HK-2 (cell line): Measurements from ENCODE around the gene ETV6.

Experiments
- DNase-seq: peaks from one replicate; pipeline ENCODE4 v3.0.0-alpha.2; 2018; ENCODE audit not compliant: unreplicated experiment

Gene ETV6

DNA sequence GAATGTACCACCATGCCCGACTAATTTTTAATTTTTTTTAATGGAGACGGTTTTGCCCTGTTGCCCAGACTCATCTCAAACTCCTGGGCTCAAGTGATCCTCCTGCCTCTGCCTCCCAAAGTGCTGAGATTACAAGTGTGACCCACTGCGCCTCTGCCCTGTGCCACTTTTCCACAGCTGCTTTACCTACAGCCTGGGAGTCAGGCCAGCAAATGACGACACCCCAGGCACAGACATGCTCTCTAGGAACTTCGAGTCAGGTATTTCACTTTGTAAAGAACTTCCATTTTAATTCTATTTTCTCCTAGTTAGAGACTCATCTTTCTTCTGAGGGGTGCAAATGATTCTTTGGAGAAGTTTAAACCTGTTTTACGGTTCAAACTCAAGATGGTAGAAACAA is 89.0 kb downstream of the ETV6 start:
- DNase-seq = no peak

- DNase-seq = no peak
Observed at GRCh38 chr12:11739980-11740577, 90.6 kb downstream of the ETV6 start.

DNA sequence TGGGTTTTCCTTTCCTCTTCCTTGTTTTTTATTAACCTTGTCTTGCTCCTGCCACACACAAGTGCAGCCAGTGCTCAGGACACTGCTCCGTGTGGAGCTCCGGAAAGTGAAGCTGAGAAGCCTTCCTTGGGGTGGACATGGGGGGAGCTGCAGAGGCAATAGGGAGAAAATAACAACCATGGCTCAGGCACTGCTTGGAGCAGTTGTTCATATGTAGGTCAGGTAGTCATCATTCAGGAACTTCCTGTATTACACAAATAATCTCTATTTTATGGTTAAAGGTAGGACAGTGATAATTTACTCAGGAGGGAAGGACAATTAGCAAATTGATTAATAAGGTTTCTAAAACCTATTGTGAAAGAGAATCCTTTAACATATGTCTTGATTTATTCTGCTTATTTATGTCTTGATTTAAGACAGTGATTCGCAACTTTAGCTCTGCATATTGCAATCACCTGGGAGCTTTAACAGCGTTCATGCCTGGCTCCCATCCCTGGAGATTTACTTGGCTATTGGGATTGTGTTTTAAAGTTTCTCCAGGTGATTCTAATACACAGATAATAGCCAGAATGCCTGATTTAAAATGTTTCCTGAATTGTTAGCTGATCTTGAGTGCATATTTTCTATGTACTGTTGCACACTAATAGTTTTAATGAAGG is 92.1 kb downstream of the ETV6 start:
- no peak for DNase-seq

GRCh38 chr12:11743423-11744409 is 94.2 kb downstream of the ETV6 start:
- DNase-seq = no peak

DNA sequence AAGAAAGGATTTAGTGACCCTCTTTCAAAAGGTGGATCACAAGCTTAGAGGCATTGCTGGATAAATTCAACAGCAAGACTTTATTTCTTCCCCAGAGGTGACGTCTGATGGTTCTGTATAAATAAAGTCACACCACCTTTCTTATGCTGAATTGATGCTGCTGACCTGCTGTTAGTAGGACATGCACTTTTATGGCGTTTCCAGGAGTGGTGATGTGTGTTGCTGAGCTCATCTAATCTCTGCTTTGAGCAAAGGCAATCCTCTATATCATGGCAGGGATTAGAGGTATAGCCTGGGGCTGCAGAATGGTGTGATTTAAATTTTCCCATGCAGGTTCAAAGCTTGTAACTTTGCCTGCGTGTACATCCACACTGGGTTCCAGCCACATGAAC is 94.9 kb downstream of the ETV6 start:
- DNase-seq = no peak

DNA sequence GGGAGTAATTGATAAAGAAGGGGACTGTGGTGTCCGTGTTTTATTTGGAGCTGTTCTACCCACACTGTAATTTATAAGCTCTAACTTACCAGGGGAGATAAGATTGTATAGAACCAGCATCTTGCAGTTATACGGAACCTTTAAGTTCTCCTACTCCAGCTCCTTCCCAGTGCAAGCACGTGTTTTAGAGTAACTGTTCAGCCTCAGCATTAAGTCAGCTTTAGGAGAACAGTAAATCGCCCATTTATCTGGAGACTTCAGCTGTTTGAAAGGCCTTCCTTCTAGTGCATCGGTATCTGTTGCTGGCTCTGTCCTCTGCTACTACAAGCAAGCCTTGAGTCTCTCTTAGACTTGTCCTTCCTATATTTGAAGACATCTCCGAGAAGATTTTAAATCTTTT is 95.6 kb downstream of the ETV6 start:
- no peak for DNase-seq

GRCh38 chr12:11746024-11746771 is 96.7 kb downstream of the ETV6 start:
- DNase-seq = no peak

DNA sequence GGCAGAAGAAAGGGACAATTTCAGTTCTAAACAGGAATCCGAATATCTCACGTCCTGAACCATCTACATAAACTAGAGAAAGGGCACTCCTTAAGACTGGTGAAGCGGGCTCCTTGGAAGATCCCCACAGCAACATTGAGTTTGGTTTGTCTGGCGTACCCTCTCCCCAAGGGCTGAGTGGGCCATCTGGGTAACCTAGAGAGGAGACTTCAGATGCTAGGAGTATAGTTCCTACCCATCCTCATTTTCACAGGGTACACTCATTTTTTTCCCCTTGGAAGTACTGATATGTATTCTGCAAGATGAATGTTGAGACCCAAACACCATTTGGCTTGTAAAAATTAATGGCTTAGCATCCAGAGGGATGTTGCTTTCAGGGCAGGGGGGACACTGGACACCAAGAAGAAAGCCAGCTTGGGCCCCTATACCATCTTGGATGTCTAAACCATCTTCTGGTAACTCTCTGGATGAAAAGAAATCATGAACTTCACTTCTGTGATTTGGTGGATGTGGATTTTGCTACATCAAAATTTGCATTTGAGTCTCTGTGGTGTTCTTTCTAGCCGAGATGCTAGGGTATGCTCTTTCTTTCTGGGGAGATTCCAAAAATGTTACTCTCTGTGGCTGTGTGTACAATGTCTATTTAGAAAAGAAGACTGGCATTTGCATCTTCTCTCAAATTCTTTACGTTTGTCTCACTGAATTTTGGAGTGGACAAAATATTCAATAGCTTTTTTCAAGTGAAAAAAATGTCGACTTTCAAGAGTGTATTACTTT is 97.7 kb downstream of the ETV6 start:
- DNase-seq = no peak

DNA sequence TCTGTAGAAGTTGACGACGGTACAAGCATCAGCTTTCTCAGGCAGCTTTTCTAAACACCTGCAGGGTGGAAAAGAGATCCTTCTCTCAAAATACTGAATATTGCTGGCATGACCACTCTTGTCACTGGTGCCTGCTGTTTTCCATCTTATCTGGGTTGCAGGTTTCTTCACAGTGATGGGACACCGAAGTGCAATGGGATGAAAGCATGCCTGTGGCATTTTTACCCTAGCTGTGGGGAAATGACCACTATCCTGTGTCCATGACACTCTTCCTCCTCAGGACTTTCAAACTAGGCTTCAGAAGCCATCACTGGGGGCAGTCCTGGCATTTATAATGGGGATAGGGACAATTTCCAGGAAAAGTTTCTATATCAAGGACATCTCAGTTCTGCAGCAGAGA is 98.5 kb downstream of the ETV6 start:
- no peak for DNase-seq

GRCh38 chr12:11748903-11749302 is 99.4 kb downstream of the ETV6 start:
- no peak for DNase-seq

- no peak for DNase-seq
Observed at GRCh38 chr12:11749943-11750690, 100.6 kb downstream of the ETV6 start.

DNA sequence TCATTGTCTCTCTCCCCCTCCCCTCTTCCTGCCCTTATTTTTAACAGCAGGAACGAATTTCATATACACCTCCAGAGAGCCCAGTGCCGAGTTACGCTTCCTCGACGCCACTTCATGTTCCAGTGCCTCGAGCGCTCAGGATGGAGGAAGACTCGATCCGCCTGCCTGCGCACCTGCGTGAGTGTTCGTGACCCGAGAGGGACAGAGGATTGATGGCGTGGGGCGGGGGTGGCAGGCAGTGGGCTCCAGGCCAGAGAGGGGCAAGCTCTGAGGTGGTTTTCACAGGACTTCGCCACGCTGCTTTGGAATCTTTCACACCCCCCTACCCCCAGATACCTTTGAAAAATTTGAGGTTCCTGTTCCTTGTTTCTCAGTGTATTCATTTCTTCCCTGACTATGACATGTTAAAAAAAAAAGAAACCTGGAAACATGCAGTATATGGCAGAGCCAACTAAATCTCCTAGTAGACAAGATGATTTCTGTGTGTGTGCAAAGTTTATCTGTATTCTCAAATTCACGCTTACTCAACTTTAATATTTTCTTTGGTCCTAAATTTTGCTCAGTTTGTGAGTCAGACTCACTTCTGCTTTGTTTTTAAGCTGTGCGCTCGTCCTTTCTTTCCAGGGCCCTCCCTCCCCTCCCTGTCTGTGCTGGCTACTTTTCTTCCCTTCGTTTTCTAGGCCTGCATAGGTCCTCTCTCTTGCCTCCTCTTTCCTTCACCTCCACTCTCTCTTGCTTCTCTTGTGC is 103.1 kb downstream of the ETV6 start:
- DNase-seq = no peak

- DNase-seq = no peak
Observed at GRCh38 chr12:11753150-11753499, 103.7 kb downstream of the ETV6 start.

- no peak for DNase-seq
Observed at GRCh38 chr12:11753826-11754225, 104.4 kb downstream of the ETV6 start.

GRCh38 chr12:11754256-11754655 is 104.8 kb downstream of the ETV6 start:
- DNase-seq = no peak

- no peak for DNase-seq
Observed at GRCh38 chr12:11755302-11755930, 105.9 kb downstream of the ETV6 start.

DNA sequence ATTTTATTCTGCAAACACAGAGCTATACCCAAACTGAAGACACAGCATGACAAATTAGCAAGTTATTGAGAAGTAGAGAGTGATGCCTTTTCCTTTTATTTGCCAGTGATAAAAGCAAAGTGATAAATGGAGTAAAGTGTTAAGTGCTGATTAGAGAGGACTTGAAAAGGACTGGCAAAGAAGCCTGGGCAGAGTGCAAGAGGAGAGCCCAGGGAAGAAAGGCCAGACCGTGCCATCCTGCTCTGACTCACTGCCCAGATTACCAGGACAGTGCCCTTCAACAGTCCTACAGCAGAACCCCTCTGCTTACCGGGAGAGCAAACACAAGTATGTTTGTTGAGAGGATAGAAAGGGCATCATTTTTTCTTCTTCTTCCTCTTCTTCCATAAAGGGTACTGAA is 106.5 kb downstream of the ETV6 start:
- DNase-seq = no peak

DNA sequence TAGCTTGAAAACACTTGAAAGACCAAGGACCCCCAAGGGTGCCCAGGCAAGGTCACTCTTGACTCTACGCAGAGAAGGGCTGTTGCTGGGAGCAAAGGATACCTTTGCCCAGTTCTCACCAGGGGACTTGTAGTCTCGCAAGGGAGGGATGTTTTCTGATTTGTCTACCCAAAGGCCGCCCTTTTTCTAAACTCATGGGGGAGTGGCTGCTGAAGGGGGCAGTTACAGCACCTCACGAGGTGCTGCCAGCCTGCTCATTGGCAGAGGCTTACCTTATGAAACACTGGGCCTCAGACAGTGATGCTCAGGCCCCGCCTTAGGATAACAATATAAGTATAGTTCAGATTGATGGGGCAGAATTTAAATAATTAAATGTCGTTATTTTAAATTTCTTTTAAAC is 107.0 kb downstream of the ETV6 start:
- DNase-seq = no peak

GRCh38 chr12:11757095-11757494 is 107.6 kb downstream of the ETV6 start:
- no peak for DNase-seq
